T follicular helper cell (primary cell): Measurements from ENCODE around the gene MIPOL1.
"Not testable (repeated sequence)": the region's sequence is repeated elsewhere in the genome, so short reads cannot be mapped to it uniquely, and the experiment has no call there.

ENCODE experiments used
- DNase-seq: peaks from one replicate; pipeline ENCODE4 v3.0.0-alpha.2; 2020; ENCODE audit warnings: low read depth

The MIPOL1 gene

GRCh38 chr14:37232907-37233481 is 35.3 kb downstream of the MIPOL1 start:
- no peak for DNase-seq

GRCh38 chr14:37234222-37234621 is 36.5 kb downstream of the MIPOL1 start:
- DNase-seq, result no peak

GRCh38 chr14:37236044-37236443 is 38.3 kb downstream of the MIPOL1 start:
- not testable (repeated sequence) for DNase-seq

GRCh38 chr14:37237094-37237493 is 39.4 kb downstream of the MIPOL1 start:
- DNase-seq, result no peak

DNA sequence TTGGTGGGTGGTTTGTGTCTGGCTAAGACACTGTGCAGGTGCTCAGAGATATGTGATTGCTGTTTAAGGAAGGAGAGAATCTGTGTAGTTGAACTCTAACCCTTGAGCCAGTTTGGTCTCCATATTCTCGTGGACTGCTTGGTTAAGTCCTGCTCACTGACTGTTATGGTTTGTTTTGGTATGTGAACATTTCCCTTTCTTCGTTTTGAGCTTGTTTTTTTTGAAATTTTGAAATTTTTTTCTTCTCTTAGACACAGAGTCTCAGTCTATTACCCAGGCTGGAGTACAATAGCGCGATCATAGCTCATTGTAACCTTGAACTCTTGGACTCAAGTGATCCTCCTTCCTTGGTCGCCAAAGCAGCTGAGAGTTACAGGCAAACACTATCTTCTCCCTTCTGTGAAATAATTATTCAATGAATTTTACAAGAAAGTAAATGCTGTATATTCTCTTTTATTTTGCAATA is 40.0 kb downstream of the MIPOL1 start:
- DNase-seq, result no peak

GRCh38 chr14:37241198-37241597 is 43.5 kb downstream of the MIPOL1 start:
- DNase-seq, result no peak

DNA sequence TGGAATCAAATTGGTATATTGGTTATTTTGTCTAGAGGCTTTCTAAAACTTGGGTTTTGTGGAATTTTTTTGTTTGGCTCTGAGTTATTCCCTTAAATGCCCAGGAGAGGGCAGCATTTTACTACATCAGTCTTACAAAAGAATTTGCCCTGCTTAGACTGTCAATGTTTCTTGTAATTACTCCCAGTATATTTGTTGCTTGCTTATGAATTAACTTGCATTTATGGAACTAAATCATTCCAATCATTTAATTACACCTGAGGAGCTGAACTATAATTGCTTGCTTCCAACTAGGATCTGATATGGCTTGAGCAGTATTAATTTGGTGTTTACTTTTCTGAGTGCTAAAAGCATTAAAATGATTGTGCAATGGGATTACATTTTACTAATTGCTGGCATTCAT is 48.7 kb downstream of the MIPOL1 start:
- DNase-seq, result no peak

- no peak for DNase-seq
These were observed 50.2 kb downstream of the MIPOL1 start for GRCh38 chr14:37247791-37248461.

DNA sequence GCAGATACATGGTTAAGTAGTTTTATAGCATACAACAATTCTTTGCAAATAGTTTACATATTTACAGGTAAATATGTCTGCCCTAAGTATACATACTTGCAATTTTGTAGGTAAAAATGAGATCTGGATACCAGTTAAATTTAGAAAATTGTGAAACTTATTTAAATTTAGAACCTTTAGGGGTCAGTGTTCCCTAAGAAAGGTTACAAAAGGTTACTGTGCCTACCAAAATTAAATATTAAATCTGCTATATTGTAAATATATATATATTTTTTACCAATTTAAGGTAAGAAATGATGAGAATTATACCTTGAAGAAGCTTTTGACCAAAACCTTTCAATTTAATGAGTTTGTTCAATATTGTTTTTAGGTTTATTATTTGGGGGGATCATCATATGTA is 54.0 kb downstream of the MIPOL1 start:
- DNase-seq, result no peak

DNA sequence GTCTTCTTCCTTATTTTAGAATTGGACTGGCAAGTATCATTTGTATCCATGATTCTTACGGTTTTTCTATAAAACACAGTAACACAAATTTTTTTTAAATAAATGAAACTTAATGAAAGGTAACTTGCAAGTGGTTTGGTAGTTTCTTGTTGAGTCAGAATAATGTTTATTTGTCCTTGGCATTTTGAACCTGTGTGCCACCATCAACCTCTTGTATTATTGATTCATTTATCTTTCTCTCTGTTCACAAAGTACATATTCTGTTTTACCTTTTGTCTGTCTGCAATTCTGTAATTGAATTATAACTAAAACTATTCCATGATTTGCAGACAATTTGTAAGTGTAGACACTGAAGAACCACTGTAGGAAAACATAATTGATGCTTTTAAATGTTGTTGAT is 54.7 kb downstream of the MIPOL1 start:
- no peak for DNase-seq

DNA sequence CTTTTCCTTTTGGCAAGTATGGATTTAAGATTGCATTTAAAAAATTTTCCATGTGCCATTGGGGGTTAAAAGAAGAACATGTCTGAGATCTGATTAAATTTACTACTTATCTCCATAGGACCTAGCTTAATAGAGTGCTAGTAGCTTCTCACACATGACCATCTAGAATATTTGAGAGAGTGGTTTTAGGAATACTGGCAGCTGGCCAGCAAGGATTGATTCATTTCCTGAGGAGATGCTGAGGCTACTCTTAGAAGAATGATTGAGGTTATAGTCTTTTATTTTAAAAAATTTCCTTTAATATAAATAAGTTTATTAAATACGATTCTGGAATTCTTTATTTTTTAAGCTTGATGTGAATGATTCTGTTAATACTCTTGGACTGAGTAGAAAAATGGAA is 56.2 kb downstream of the MIPOL1 start:
- no peak for DNase-seq

DNA sequence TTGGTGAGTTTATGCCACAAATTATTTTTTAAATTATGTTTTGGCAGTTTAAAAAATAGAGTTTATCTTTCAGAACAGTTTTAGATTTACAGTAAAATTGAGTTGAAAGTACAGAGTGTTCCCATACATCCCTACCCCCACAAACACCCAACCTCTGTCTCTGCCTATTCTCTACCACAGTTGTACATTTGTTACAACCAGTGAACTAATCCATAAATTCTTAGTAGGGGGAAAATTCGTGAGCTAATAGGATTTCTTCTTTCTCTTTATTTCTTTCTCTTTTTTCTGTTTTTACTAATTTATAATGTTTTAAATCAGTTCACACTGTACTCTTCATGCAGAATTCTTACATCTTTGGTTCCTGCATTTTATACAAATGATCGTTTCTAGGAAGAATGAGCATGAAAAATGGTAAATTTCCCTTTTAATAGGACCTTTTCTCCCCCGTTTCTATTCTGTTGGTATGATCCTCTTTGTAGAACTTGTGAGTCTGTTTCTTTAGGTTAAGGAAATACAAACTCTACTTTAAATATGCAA is 56.7 kb downstream of the MIPOL1 start:
- DNase-seq, result no peak

DNA sequence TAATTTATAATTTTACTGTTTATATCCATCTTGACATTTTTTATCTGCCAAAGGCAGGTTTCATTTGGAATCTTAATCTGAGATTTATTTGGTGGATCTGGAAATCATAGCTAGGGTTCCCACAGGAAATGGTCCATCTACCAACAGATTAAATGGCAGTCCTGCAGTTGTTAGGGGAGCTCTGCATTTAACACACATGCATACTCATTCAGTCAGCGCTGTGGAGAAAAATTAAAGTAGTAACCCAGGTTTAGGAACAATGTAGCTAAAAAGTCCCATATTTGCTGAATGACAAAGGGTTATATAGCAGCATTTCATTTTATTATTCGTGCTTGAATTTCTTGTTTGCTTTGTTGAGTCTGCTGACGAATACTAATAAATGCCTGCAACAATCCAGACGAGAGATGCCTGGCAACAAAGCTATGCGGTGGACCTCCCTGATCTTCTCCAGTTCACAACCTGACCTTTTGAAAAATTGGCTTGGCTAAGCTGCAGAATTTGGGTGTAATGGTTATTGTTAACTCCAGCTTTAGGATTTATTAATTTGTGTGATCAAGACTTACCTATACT is 59.8 kb downstream of the MIPOL1 start:
- DNase-seq, result no peak

DNA sequence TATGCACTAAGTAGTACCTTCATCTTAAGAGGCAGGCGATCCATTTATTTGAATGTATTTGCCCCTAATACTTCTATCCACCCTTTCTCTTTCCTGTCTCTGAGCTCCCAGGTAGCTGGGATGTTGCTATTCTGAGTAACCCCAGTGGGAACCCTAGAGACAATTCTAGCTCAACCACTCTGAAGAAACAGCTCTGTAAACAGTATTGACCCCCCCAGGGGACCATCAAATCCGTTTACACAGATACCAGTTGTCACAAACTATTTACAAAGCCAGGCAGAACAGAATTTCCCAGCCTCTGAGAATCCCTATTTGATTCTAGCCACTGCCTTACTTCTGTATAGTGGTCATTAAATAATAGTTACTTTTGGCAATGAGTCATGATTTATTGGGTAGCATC is 64.9 kb downstream of the MIPOL1 start:
- no peak for DNase-seq

DNA sequence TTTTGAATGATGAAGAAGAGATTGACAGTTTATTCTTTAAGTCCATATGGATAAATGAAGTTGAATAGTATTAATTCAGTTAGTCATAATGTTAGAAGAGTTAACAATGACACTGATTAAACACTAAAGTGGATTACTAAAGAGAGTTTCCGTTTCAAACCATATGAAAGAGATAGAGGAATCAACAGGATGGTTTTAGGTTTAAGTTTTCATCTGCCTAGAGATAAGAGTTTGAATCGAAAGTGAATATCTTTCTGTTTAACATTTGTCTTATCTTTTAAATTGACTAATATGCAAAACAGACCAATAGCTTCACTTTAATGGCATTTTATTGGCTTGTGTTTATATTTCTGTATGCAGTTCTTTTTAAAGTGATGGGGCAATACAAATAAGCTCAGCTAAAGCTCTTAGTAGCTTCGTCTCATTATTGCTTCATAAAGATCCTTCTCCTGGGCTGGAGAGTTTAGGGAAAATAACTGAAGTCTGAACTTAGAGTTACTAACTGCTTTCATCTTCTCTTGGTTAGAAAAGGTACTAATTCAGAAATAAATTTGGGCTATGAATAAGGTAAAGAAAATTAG is 66.0 kb downstream of the MIPOL1 start:
- no peak for DNase-seq

GRCh38 chr14:37268788-37269187 is 71.1 kb downstream of the MIPOL1 start:
- DNase-seq, result no peak

DNA sequence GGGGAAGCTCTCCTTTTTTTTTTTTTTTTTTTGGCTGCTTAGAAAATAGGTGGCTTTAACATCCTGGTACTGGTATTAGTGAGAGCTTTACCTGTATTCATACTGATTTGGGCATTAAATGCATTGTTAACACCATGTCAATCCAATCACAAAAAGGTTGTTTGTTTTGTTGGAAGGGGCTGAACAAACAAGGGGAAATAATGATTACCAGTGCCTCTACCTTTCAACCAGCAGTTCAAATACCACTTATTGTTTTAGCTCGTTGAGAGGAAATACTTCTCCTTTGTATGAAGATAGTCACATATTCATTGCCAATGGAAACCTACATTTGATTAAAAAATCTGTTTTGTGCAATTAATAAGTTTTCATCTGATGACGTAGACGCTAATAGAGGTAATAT is 72.9 kb downstream of the MIPOL1 start:
- no peak for DNase-seq

DNA sequence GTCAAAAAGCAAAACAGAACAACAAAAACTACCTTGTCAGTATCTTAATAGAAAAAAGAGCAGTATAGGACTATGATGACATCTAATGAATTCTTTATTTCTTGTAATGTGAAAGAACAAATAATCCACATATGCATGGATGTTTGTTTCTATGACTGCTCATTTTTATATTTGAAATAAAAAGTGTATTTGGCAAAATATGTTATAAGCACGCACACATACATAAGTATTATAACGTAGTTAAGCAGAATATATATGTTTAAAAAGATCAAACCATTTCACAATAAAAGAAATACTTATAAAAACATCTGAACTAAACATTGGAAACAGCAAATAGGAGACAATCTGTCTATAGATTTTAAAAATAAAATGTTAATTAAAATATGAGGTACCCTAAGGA is 74.8 kb downstream of the MIPOL1 start:
- DNase-seq, result no peak

DNA sequence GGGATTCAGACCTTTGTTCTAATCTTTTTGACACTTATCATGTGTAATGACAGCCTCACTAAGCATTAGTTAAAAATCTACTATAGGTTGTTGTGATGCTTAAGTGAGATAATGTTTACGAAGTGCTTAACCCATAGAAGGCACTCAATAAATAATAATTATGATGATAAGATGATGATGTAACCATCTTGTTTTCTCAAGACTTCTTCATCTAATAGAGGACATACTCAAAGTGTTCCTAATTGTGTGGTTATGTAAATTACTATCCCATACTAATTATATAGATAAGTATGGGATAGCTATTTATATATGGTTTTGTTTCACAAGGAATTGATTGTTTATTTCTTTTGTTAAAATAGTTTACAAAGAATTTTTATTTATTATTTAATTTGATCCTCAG is 76.9 kb downstream of the MIPOL1 start:
- no peak for DNase-seq

DNA sequence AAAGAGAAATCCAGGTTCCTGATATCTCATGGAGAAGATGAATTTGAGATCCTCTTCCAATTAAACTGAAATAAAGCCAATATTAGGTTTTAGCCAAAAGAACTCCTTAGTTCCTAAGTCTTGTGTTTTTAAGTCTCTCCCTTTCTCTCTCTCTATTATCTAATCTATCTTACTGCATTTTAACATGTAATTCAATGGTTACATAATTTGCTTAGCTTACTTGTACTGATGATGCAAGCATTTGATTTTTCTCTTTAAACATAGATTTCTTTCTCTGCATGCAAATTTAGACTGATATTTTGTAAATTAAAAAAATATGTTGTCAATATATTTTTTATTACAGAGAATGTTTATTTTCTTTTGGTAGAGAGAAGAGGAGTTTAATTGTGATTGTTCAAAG is 78.2 kb downstream of the MIPOL1 start:
- no peak for DNase-seq

DNA sequence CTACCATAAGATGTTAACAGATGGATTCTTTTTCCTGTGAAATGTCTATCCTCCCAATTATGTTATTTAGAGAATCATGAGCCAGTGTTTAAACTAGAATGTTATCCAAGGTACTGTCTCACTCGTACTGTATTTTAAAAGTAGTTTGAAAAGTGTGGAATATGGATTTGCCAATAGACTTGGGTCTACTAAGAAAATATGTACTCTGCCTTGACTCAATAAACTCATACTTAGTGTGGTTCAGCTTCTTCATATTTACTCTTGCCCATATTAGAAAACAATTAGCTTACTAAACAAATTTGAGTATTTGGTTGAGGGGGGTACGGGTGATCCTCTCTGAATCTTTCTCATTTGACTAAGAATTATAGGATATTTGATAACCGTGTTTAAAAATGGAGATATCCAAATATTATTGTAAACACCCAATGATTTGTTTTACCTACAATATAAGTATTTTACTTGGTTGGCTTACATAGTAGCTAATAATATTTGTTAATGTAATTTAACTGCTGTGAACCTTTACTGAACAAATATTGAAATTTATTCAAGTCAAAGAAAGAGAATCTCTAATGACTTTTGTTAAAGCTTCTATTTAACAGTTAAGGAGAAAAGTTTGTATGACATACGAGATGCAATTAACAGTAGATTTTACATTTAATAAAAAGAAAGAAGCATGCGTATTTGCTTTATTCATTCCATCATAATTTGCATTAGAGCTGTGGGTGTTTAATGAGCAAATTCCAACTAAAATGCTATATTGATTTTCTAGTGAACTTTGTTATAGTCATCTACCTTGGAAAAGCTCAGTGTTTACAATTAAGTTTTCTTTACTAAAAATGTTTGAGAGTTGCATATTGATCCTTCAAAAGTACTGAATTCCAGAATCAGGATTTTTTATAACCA is 81.2 kb downstream of the MIPOL1 start:
- no peak for DNase-seq

DNA sequence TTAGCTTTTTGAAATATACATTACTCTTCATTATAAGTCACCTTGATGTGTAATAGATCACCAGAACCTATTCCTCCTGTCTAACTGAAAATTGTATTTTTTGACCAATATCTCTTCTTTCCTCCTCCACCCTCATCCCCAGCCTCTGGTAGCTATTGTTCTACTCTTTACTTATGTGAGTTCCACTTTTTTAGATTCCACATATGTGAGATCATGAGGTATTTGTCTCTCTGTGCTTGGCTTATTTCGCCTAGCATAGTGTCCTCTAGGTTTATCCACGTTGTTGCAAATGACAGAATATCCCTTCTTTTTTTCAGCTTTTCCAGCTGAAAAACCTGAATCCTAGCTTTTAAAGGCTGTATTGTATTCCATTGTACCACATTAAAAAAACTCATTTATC is 82.1 kb downstream of the MIPOL1 start:
- DNase-seq, result no peak
